HG03045 (cell line): ENCODE results near the gene CWF19L2.

Source experiments
- ATAC-seq: cut with Tn5 transposase; IDR thresholded peaks from one replicate; pipeline ENCODE4 v1.9.1; 2021; ENCODE audit warnings: mild to moderate bottlenecking, moderate library complexity; ENCODE audit not compliant: unreplicated experiment

The CWF19L2 gene

GRCh38 chr11:107316426-107316825 lies 141.2 kb downstream of the CWF19L2 start:
- ATAC-seq, result no peak

DNA sequence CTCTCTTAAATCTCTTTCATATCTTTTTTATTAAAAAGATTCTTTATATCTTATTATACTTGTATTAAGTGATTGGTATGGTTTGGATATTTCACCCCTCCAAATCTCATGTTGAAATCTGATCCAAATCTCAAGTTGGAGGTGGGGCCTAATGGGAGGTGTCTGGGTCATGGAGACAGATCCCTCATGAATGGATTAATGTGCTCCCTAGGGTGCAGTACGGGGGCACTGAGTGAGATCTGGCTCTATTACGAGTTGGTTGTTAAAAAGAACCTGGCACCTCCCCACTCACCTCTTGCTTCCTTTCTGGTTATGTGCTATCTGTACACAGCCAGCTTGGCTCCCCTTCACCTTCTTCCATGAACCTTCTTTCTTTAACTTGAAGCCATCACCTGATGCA lies 149.6 kb downstream of the CWF19L2 start:
- no peak for ATAC-seq

GRCh38 chr11:107301878-107302277 lies 155.7 kb downstream of the CWF19L2 start:
- ATAC-seq, result no peak

DNA sequence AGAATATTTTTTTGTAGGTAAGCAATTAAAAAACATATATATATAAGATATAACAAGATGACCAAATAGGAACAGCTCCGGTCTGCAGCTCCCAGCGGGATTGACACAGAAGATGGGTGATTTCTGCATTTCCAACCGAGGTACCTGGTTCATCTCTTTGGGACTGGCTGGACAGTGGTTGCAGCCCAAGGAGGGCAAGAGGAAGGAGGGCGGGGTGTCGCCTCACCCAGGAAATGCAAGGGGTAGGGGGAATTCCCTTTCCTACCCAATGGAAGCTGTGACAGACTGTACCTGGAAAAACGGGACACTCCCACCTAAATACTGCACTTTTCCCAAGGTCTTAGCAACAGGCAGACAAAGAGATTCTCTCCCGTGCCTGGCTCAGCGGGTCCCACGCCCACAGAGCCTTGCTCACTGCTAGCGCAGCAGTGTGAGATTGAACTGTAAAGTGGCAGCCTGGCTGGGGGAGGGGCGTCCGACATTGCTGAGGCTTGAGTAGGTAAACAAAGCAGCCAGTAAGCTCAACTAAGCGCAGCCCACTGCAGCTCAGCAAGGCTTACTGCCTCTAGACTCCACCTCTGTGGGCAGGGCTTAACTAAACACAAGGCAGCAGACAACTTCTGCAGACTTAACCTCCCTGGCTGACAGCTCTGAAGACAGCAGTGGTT lies 163.8 kb downstream of the CWF19L2 start:
- ATAC-seq, result no peak

DNA sequence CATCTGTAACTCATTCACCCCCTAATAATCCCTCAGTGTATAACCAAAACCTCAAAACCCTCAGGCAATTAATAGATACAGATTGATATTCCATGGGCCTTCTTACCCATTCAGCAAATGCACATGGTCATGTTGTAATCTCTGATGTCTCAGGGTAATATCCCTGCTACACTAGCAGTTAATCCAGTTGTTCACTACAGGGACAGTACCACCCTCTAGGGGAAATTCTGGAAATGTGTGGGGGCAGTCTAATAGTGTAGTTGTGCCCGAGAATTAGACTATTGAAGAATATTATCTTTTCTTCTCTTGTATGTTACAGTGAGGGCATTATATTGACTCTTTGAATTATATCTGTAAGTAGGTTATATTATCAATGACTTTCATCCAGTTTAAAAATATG lies 175.4 kb downstream of the CWF19L2 start:
- ATAC-seq, result no peak
